Neutrophil (primary cell): Measurements from ENCODE around the gene SCLY.

Experiments
- H3K27ac ChIP-seq: fragments of 200-600 bp; sonication (generic); 2 replicates; pipeline ENCODE4 v1.5.1; 2016; ENCODE audit warnings: mild to moderate bottlenecking, moderate library complexity
- H3K27me3 ChIP-seq: fragments of 200-600 bp; sonication (generic); 2 replicates; pipeline ENCODE4 v1.6.0; 2016; ENCODE audit warnings: mild to moderate bottlenecking
- H3K36me3 ChIP-seq: fragments of 200-600 bp; sonication (generic); 2 replicates; pipeline ENCODE4 v1.5.1; 2017
- H3K4me1 ChIP-seq, 2 experiments: fragments of 200-600 bp in 1 of 2; sonication (generic) in 1 of 2; 1 replicate in 1 of 2; 2 replicates in 1 of 2; pipeline versions ENCODE4 v1.5.1 to v1.6.1; 2013 to 2016; ENCODE audit warnings: low read depth in 1 of 2, low read length in 1 of 2, mild to moderate bottlenecking in 1 of 2, moderate library complexity in 1 of 2; ENCODE audit not compliant: control insufficient read depth in 1 of 2, insufficient read depth in 1 of 2
- H3K4me3 ChIP-seq, 2 experiments: fragments of 200-600 bp in 1 of 2; sonication (generic) in 1 of 2; 1 replicate in 1 of 2; 2 replicates in 1 of 2; pipeline ENCODE4 v1.5.1; 2013 to 2016; ENCODE audit warnings: low read depth in 1 of 2, low read length in 1 of 2, mild to moderate bottlenecking in 1 of 2, moderate library complexity in 1 of 2
- H3K9me3 ChIP-seq: fragments of 200-600 bp; sonication (generic); 2 replicates; pipeline ENCODE4 v1.5.1; 2016
- TF ChIP-seq, protein P1 (sequence below): fragments of 200-600 bp; sonication (generic); IDR thresholded peaks from 2 replicates; pipeline ENCODE4 v1.5.1; 2016; ENCODE audit warnings: antibody characterized with exemption

The SCLY gene

GRCh38 chr2:238116298-238117198 lies 55.7 kb downstream of the SCLY start:
- H3K4me1 ChIP-seq, result no peaks in the 10 kb centered on the region
- no peak overlapping the region for H3K27ac ChIP-seq
- no peak overlapping the region for H3K4me3 ChIP-seq
- no peaks in the 10 kb centered on the region for H3K36me3 ChIP-seq
- TF ChIP-seq, protein P1, sequence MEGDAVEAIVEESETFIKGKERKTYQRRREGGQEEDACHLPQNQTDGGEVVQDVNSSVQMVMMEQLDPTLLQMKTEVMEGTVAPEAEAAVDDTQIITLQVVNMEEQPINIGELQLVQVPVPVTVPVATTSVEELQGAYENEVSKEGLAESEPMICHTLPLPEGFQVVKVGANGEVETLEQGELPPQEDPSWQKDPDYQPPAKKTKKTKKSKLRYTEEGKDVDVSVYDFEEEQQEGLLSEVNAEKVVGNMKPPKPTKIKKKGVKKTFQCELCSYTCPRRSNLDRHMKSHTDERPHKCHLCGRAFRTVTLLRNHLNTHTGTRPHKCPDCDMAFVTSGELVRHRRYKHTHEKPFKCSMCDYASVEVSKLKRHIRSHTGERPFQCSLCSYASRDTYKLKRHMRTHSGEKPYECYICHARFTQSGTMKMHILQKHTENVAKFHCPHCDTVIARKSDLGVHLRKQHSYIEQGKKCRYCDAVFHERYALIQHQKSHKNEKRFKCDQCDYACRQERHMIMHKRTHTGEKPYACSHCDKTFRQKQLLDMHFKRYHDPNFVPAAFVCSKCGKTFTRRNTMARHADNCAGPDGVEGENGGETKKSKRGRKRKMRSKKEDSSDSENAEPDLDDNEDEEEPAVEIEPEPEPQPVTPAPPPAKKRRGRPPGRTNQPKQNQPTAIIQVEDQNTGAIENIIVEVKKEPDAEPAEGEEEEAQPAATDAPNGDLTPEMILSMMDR, result no peak
- H3K27me3 ChIP-seq, result peaks cover 35% of the 10 kb centered on the region
- H3K9me3 ChIP-seq, result no peaks in the 10 kb centered on the region

DNA sequence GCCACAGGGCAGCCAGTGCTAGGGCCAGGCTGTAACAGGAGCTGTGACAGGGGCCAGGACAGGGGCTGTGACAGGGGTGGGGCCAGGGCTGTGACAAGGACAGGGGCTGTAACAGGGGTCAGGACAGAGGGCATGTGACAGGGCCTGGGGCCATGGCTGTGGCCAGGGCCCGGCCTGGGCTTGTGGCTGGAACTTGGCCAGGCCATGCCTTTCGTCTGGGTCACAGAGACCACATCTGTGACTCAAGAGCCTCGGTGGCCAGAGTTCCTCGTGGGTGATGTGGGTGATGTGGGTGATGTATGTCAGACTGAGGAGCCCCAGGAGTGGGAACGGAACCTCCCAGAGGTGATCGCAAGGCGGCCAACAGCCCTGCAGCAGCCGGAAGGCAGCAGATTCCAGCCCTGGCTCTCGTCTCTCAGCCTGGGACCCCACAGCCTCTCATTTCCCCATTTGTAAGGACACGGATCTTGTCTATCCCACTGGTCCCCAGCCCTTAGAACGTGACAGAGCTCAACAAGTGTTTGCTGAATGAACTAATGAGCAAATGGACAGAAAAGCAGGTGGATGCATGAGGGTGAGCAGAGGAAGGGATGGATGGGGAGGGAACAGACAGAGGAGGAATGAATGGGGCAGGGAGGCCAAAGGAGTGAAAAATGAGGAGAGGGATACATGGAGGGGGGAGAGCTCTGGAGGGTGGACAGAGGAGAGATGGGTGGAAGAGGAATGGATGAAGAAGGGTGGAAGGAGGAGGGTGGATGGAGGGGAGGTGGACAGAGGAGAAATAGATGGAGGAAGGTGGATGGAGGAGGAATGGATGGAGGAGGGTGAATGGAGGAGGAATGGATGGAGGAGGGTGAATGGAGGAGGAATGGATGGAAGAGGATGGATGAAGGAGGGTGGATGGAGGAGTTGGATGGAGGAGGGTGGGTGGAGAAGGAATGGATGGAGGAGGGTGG lies 56.7 kb downstream of the SCLY start:
- peaks cover 35% of the 10 kb centered on the region for H3K27me3 ChIP-seq
- H3K9me3 ChIP-seq, result no peaks in the 10 kb centered on the region
- H3K4me3 ChIP-seq, result no peak overlapping the region
- H3K27ac ChIP-seq, result no peak overlapping the region
- no peaks in the 10 kb centered on the region for H3K36me3 ChIP-seq
- no peaks in the 10 kb centered on the region for H3K4me1 ChIP-seq
- TF ChIP-seq, protein P1, result no peak

GRCh38 chr2:238119756-238120462 lies 59.1 kb downstream of the SCLY start:
- no peaks in the 10 kb centered on the region for H3K4me1 ChIP-seq
- H3K27me3 ChIP-seq, result peaks cover 35% of the 10 kb centered on the region
- no peak overlapping the region for H3K27ac ChIP-seq
- H3K4me3 ChIP-seq, result no peak overlapping the region
- H3K9me3 ChIP-seq, result no peaks in the 10 kb centered on the region
- no peaks in the 10 kb centered on the region for H3K36me3 ChIP-seq
- TF ChIP-seq, protein P1, result no peak

DNA sequence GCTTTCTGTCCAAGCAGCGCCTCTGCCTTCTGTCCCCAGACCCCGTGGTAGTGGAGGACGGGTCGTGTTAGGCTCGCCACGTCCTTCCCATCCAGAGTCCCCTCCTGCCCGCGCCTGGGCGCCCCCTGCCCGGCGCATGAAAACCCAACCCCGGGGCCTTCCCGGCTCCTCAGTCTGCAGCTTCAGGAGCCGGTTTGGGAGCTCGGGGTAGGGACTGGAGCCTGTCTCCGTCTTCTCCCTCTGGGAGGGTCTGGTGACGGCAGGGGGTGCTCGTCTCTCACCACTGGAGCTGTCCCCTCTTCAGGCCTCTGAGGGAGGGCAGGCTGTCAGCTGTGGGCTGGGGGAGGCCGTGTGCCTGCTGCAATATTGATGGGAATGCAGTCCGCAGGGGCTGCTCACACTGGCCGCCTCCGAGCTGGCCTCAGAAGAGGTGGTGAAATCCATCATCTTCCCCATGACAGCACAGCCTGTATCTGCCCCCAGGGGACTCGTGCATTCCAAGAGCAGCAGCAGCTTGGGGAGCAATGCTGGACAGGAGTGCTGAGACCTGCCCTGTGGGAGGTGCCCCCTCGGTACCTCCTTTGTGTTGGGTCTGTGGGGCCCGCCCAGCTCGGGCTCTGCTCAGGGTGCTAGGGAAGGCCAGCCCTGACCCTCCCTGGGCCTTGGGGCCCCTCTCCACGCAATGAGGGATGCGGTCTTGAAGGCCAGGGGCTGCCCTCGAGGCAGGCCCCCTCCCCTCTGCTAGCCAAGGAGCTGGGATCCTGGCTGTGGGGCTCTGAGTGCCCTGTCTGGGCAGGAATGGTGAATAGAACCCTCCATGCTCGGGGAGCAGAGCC lies 59.9 kb downstream of the SCLY start:
- Histone ChIP-seq H3K27ac (no peak overlapping the region), H3K4me3 (no peak overlapping the region), H3K9me3 (no peaks in the 10 kb centered on the region), H3K27me3 (peaks cover 35% of the 10 kb centered on the region), H3K4me1 (no peaks in the 10 kb centered on the region), H3K36me3 (no peaks in the 10 kb centered on the region)
- TF ChIP-seq, protein P1, result no peak
